Nephron progenitor cell (in vitro differentiated cells): Measurements from ENCODE around the gene TOGARAM1.

Experiments
- DNase-seq: peaks from one replicate; pipeline ENCODE4 v3.0.0; 2021
- H3K27ac Mint-ChIP-seq: 2 replicates; pipeline ENCODE4 v1.8.0; 2021; ENCODE audit warnings: mild to moderate bottlenecking, moderate library complexity, mixed read lengths
- H3K27me3 Mint-ChIP-seq: 2 replicates; pipeline ENCODE4 v1.8.0; 2021; ENCODE audit warnings: mild to moderate bottlenecking, low read depth, mixed read lengths; ENCODE audit not compliant: poor library complexity
- H3K36me3 Mint-ChIP-seq: 2 replicates; pipeline ENCODE4 v1.8.0; 2021; ENCODE audit warnings: low read depth, mixed read lengths
- H3K4me1 Mint-ChIP-seq: 2 replicates; pipeline ENCODE4 v1.8.0; 2021; ENCODE audit warnings: mixed read lengths
- H3K4me3 Mint-ChIP-seq: 2 replicates; pipeline ENCODE4 v1.8.0; 2021; ENCODE audit warnings: mild to moderate bottlenecking, moderate library complexity, mixed read lengths
- H3K9me3 Mint-ChIP-seq: 2 replicates; pipeline ENCODE4 v1.8.0; 2021; ENCODE audit warnings: mild to moderate bottlenecking, moderate library complexity, mixed read lengths
- TF ChIP-seq, protein P1 (sequence below): fragments of 200-600 bp; sonication (generic); IDR thresholded peaks from 2 replicates; pipeline ENCODE4 v1.5.0; 2021; ENCODE audit warnings: antibody characterized with exemption

Gene TOGARAM1

GRCh38 chr14:44951051-44951450, 10.9 kb upstream of the TOGARAM1 start:
- Mint-ChIP-seq H3K27ac (no peak overlapping the region), H3K9me3 (peaks cover 12% of the 10 kb centered on the region), H3K4me3 (no peak overlapping the region), H3K4me1 (no peaks in the 10 kb centered on the region), H3K27me3 (peaks cover 3% of the 10 kb centered on the region), H3K36me3 (peaks cover 37% of the 10 kb centered on the region)
- TF ChIP-seq, protein P1, sequence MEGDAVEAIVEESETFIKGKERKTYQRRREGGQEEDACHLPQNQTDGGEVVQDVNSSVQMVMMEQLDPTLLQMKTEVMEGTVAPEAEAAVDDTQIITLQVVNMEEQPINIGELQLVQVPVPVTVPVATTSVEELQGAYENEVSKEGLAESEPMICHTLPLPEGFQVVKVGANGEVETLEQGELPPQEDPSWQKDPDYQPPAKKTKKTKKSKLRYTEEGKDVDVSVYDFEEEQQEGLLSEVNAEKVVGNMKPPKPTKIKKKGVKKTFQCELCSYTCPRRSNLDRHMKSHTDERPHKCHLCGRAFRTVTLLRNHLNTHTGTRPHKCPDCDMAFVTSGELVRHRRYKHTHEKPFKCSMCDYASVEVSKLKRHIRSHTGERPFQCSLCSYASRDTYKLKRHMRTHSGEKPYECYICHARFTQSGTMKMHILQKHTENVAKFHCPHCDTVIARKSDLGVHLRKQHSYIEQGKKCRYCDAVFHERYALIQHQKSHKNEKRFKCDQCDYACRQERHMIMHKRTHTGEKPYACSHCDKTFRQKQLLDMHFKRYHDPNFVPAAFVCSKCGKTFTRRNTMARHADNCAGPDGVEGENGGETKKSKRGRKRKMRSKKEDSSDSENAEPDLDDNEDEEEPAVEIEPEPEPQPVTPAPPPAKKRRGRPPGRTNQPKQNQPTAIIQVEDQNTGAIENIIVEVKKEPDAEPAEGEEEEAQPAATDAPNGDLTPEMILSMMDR: no peak
- DNase-seq: no peak

GRCh38 chr14:44952391-44953110, 9.4 kb upstream of the TOGARAM1 start:
- Mint-ChIP-seq H3K27me3 (peaks cover 3% of the 10 kb centered on the region), H3K27ac (peak overlapping the region; percentile 8), H3K36me3 (peaks cover 31% of the 10 kb centered on the region), H3K4me3 (no peak overlapping the region), H3K4me1 (no peaks in the 10 kb centered on the region), H3K9me3 (peaks cover 5% of the 10 kb centered on the region)
- DNase-seq: no peak
- TF ChIP-seq, protein P1: no peak

- Mint-ChIP-seq H3K27me3 (peaks cover 3% of the 10 kb centered on the region), H3K27ac (no peak overlapping the region), H3K36me3 (peaks cover 17% of the 10 kb centered on the region), H3K4me1 (peaks cover 10% of the 10 kb centered on the region), H3K4me3 (no peak overlapping the region), H3K9me3 (no peaks in the 10 kb centered on the region)
- TF ChIP-seq, protein P1: no peak
- DNase-seq: no peak
These were observed 7.2 kb upstream of the TOGARAM1 start for GRCh38 chr14:44954750-44955149.

DNA sequence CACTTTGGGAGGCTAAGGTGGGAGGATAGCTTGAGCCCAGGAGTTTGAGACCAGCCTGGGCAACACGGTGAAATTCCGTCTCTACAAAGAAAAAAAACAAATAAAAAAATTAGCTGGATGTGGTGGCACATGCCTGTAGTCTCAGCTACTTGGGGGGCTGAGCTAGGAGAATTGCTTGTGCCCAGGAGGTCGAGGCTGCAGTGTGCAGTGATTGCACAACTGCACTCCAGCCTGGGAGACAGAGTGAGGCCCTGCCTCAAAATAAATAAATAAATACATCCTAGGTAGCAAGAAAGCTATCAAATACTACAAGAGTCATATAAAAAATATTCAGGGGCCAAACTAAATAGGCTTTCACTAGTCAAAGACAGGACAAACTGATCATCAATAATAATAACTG, 6.5 kb upstream of the TOGARAM1 start:
- no peak overlapping the region for H3K4me3 Mint-ChIP-seq

DNA sequence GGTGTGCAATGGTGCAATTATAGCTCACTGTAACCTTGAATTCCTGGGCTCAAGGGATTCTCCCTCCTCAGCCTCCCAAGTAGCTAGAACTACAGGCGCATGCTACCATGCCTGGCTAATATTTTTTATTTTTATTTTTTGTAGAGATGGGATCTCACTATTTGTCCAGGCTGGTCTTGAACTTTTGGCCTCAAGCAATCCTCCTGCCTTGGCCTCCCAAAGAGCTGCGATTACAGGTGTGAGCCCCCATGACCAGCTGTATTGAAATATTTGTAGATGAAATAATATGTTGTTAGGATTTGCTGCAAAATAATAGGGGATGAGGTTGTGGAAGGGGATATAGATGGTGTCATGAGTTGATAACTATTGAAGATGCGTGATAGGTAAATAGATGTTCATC, 5.1 kb upstream of the TOGARAM1 start:
- no peak for DNase-seq
- TF ChIP-seq, protein P1: no peak
- Mint-ChIP-seq H3K36me3 (peaks cover 17% of the 10 kb centered on the region), H3K9me3 (no peaks in the 10 kb centered on the region), H3K27me3 (peaks cover 3% of the 10 kb centered on the region), H3K4me1 (peaks cover 19% of the 10 kb centered on the region), H3K27ac (no peak overlapping the region), H3K4me3 (no peak overlapping the region)

More for the DNA sequence above, 6.5 kb upstream of the TOGARAM1 start:
- Mint-ChIP-seq H3K27ac (no peak overlapping the region), H3K27me3 (peaks cover 3% of the 10 kb centered on the region), H3K4me1 (peaks cover 18% of the 10 kb centered on the region), H3K36me3 (peaks cover 17% of the 10 kb centered on the region), H3K9me3 (no peaks in the 10 kb centered on the region)
- TF ChIP-seq, protein P1: no peak
- no peak for DNase-seq

GRCh38 chr14:44959538-44959937, 2.5 kb upstream of the TOGARAM1 start:
- Mint-ChIP-seq H3K27me3 (peaks cover 3% of the 10 kb centered on the region), H3K36me3 (peaks cover 4% of the 10 kb centered on the region), H3K4me1 (peaks cover 38% of the 10 kb centered on the region), H3K4me3 (no peak overlapping the region), H3K27ac (no peak overlapping the region), H3K9me3 (no peaks in the 10 kb centered on the region)
- no peak for DNase-seq
- TF ChIP-seq, protein P1: no peak
